BE2C (cell line): ENCODE measurements around the gene HMX3.
A peak's percentile ranks its signal among the peaks of the same experiment; 100 is the strongest.

Source experiments
- DNase-seq: peaks from one replicate; pipeline ENCODE4 v3.0.0-alpha.2; 2020
- H3K27me3 ChIP-seq: fragments of 250-450 bp; sonication (Bioruptor Pico); 2 replicates; pipeline ENCODE4 v1.5.1; 2020; ENCODE audit warnings: mild to moderate bottlenecking
- H3K36me3 ChIP-seq: fragments of 250-450 bp; sonication (Bioruptor Pico); 2 replicates; pipeline ENCODE4 v1.5.1; 2020; ENCODE audit warnings: mild to moderate bottlenecking
- H3K4me1 ChIP-seq: fragments of 250-450 bp; sonication (Bioruptor Pico); 2 replicates; pipeline ENCODE4 v1.5.1; 2020
- H3K4me3 ChIP-seq: 2 replicates; pipeline ENCODE4 v1.5.1; 2011; ENCODE audit warnings: low read depth, low read length
- H3K9me3 ChIP-seq: fragments of 250-450 bp; sonication (Bioruptor Pico); 2 replicates; pipeline ENCODE4 v1.5.1; 2020
- TF ChIP-seq, protein P1 (sequence below): IDR thresholded peaks from 2 replicates; pipeline ENCODE4 v1.5.1; 2012; ENCODE audit warnings: mild to moderate bottlenecking, low read depth, low read length

HMX3 gene

DNA sequence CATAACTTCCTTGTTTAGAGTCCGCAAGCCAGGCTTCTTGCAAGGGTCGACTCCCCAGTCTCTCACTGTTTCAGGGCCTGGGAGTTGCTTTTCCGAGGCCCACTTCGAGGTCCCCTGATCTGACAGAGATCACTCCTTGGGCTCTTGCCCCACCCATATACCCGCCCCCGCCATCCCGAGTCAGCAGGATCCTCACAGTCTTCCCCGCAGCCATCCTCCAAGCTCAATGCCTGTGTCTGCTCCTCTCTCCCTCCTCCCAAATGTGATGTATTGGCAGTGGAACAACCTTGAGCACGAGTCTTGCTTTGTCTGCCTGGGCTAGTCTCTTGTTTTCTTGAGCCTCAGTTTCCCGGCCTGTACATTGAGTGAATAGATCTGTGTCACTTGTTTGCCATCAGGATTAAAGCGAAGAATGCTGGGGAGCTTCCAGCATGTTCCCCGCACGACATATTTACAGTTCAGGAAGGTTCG, 9.8 kb downstream of the HMX3 start:
- DNase-seq, result no peak
- peaks cover 98% of the 10 kb centered on the region for H3K27me3 ChIP-seq

GRCh38 chr10:123146013-123146893, 10.5 kb downstream of the HMX3 start:
- Histone ChIP-seq H3K36me3 (no peaks in the 10 kb centered on the region), H3K9me3 (0 out of 2 replicates have a peak, but pooled peaks cover 2% of the 10 kb centered on the region), H3K27me3 (peaks cover 91% of the 10 kb centered on the region), H3K4me3 (no peak overlapping the region), H3K4me1 (peaks cover 2% of the 10 kb centered on the region; the same call in 1 of the 2 replicates)
- TF ChIP-seq, protein P1, sequence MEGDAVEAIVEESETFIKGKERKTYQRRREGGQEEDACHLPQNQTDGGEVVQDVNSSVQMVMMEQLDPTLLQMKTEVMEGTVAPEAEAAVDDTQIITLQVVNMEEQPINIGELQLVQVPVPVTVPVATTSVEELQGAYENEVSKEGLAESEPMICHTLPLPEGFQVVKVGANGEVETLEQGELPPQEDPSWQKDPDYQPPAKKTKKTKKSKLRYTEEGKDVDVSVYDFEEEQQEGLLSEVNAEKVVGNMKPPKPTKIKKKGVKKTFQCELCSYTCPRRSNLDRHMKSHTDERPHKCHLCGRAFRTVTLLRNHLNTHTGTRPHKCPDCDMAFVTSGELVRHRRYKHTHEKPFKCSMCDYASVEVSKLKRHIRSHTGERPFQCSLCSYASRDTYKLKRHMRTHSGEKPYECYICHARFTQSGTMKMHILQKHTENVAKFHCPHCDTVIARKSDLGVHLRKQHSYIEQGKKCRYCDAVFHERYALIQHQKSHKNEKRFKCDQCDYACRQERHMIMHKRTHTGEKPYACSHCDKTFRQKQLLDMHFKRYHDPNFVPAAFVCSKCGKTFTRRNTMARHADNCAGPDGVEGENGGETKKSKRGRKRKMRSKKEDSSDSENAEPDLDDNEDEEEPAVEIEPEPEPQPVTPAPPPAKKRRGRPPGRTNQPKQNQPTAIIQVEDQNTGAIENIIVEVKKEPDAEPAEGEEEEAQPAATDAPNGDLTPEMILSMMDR, result no peak
- no peak for DNase-seq

More for the DNA sequence above, 9.8 kb downstream of the HMX3 start:
- Histone ChIP-seq H3K4me1 (peaks cover 2% of the 10 kb centered on the region; the same call in 1 of the 2 replicates), H3K36me3 (no peaks in the 10 kb centered on the region), H3K4me3 (no peak overlapping the region), H3K9me3 (0 out of 2 replicates have a peak, but pooled peaks cover 2% of the 10 kb centered on the region)
- TF ChIP-seq, protein P1, result no peak

GRCh38 chr10:123146894-123147634, 11.3 kb downstream of the HMX3 start:
- 0 out of 2 replicates have a peak, but pooled peaks cover 2% of the 10 kb centered on the region for H3K9me3 ChIP-seq
- H3K27me3 ChIP-seq, result peaks cover 83% of the 10 kb centered on the region
- no peak for DNase-seq
- no peaks in the 10 kb centered on the region for H3K36me3 ChIP-seq
- H3K4me3 ChIP-seq, result no peak overlapping the region
- TF ChIP-seq, protein P1, result no peak
- peaks cover 2% of the 10 kb centered on the region; the same call in 1 of the 2 replicates for H3K4me1 ChIP-seq

GRCh38 chr10:123147635-123148413, 12.1 kb downstream of the HMX3 start, which contains the start of gene HMX2:
TSS of gene HMX2 (plus strand) at chr10:123148136. CDS start at chr10:123148379, 243 bp downstream.
- TF ChIP-seq, protein P1, result no peak
- Histone ChIP-seq H3K36me3 (no peaks in the 10 kb centered on the region), H3K9me3 (0 out of 2 replicates have a peak, but pooled peaks cover 2% of the 10 kb centered on the region), H3K27me3 (peaks cover 75% of the 10 kb centered on the region), H3K4me3 (peak within 1 kb of the TSS; percentile 33), H3K4me1 (peaks cover 2% of the 10 kb centered on the region; the same call in 1 of the 2 replicates)
- DNase-seq, result no peak

DNA sequence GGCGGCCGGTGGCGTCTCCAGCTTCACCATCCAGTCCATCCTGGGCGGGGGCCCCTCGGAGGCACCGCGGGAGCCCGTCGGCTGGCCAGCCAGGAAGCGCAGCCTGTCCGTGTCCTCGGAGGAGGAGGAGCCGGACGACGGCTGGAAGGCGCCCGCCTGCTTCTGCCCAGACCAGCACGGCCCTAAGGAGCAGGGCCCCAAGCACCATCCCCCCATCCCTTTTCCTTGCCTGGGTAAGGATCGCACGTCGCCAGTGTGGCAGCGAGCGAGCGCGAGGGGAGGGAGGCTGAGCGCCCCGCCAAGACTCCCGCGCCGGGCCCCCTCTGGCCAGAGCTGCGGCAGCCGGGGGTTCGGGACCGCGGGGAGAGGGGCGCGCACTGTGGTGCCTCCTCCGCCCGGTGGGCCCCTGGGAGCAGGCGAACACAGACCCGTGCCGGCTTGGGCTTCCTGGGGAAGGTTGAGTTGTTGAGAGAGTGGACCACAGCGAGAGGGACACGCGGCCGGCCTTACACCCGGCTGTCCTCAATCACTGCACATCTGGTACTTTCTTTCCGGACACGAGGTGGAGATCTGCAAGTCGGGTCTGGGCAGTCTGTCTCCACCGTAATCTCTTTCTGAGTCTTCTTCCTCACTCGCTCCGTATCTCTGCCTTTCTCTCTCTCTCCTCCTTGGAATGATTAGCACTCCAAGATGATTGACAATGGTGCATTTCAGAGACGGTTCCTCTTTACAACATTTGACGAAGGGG, 12.8 kb downstream of the HMX3 start:
- TF ChIP-seq, protein P1, result no peak
- DNase-seq, result no peak
- Histone ChIP-seq H3K4me3 (peak overlapping the region; percentile 33), H3K27me3 (peaks cover 68% of the 10 kb centered on the region), H3K36me3 (no peaks in the 10 kb centered on the region), H3K9me3 (0 out of 2 replicates have a peak, but pooled peaks cover 2% of the 10 kb centered on the region), H3K4me1 (peaks cover 2% of the 10 kb centered on the region; the same call in 1 of the 2 replicates)
